Medulla oblongata (tissue), 1 donor: Measurements from ENCODE around the gene GOLGA3.
"Not testable (repeated sequence)": the region's sequence is repeated elsewhere in the genome, so short reads cannot be mapped to it uniquely, and the experiment has no call there.

Experiments used
- DNase-seq: peaks from one replicate; pipeline ENCODE4 v3.0.0-alpha.2; 2015; ENCODE audit errors: extremely low spot score

Gene GOLGA3

GRCh38 chr12:132847363-132848356 is 19.0 kb upstream of the GOLGA3 start:
- DNase-seq, result no peak

GRCh38 chr12:132844681-132845080 is 16.0 kb upstream of the GOLGA3 start:
- not testable (repeated sequence) for DNase-seq

GRCh38 chr12:132842449-132843045 is 13.9 kb upstream of the GOLGA3 start:
- peak; percentile 12 for DNase-seq

- DNase-seq, result no peak
These were observed 12.5 kb upstream of the GOLGA3 start for GRCh38 chr12:132841151-132841550.

GRCh38 chr12:132840536-132840935 is 11.9 kb upstream of the GOLGA3 start:
- no peak for DNase-seq

- DNase-seq, result no peak
These were observed 11.0 kb upstream of the GOLGA3 start for GRCh38 chr12:132839558-132840235.

- no peak for DNase-seq
These were observed 9.9 kb upstream of the GOLGA3 start for GRCh38 chr12:132838410-132839080.

- DNase-seq, result peak; percentile 37
These were observed 9.2 kb upstream of the GOLGA3 start for GRCh38 chr12:132837693-132838409.

GRCh38 chr12:132836795-132837331 is 8.2 kb upstream of the GOLGA3 start:
- DNase-seq, result no peak

- DNase-seq, result not testable (repeated sequence)
These were observed 7.6 kb upstream of the GOLGA3 start for GRCh38 chr12:132836230-132836629.

GRCh38 chr12:132835076-132836025 is 6.7 kb upstream of the GOLGA3 start:
- no peak for DNase-seq

GRCh38 chr12:132834181-132834711 is 5.6 kb upstream of the GOLGA3 start:
- no peak for DNase-seq

- no peak for DNase-seq
These were observed 4.7 kb upstream of the GOLGA3 start for GRCh38 chr12:132833341-132833740.

- no peak for DNase-seq
These were observed 3.1 kb upstream of the GOLGA3 start for GRCh38 chr12:132831771-132832170.

- peak; percentile 16 for DNase-seq
These were observed 636 bp downstream of the GOLGA3 start for GRCh38 chr12:132827763-132828703.

- no peak for DNase-seq
These were observed 2.8 kb downstream of the GOLGA3 start for GRCh38 chr12:132825861-132826260.

- no peak for DNase-seq
These were observed 3.6 kb downstream of the GOLGA3 start for GRCh38 chr12:132825089-132825488.

GRCh38 chr12:132824053-132824452 is 4.6 kb downstream of the GOLGA3 start:
- DNase-seq, result no peak
